Activated CD4-positive, alpha-beta memory T cell treated with anti-CD3 and anti-CD28 coated beads for 36 hours (primary cell): ENCODE measurements around the gene KDM2A. TPM values are rescaled to one million over a fixed set of nuclear protein-coding genes. Genes with fewer than 3 reads are reported as not detected.

Source experiments
- CTCF ChIA-PET: fragments of 350-600 bp; sonication (Branson Sonifier 250); formaldehyde crosslinking; loops from one replicate; lab custom pipeline; 2021; ENCODE audit warnings: antibody characterized with exemption, inconsistent platforms; lab: Charles Lee
- POLR2A ChIA-PET: fragments of 350-600 bp; sonication (Branson Sonifier 250); formaldehyde crosslinking; loops from one replicate; lab custom pipeline; 2021; ENCODE audit warnings: antibody characterized with exemption; lab: Charles Lee
- DNase-seq: peaks from one replicate; pipeline ENCODE4 v3.0.0-alpha.2; 2020
- H3K27ac Mint-ChIP-seq: one replicate; pipeline ENCODE4 v1.8.0; 2021; ENCODE audit warnings: mixed read lengths
- H3K27me3 Mint-ChIP-seq: one replicate; pipeline ENCODE4 v1.8.0; 2021; ENCODE audit warnings: mixed read lengths
- H3K36me3 Mint-ChIP-seq: one replicate; pipeline ENCODE4 v1.8.0; 2021; ENCODE audit warnings: mixed read lengths
- H3K4me1 Mint-ChIP-seq: one replicate; pipeline ENCODE4 v1.8.0; 2021; ENCODE audit warnings: low read depth, mixed read lengths
- H3K4me3 Mint-ChIP-seq: one replicate; pipeline ENCODE4 v1.8.0; 2021; ENCODE audit warnings: mild to moderate bottlenecking, mixed read lengths
- H3K9me3 Mint-ChIP-seq: one replicate; pipeline ENCODE4 v1.8.0; 2021; ENCODE audit warnings: mixed read lengths
- intact Hi-C: fragments of 100-400 bp; cut with micrococcal nuclease; formaldehyde crosslinking; loops from one replicate; pipeline ENCODE4 v1.15.1; 2023
- total RNA-seq, 2 experiments: library from RNA; stranded (reverse); gene quantifications; one replicate each; pipeline ENCODE4 v1.2.3, GENCODE V29; 2021

The KDM2A gene
- total RNA-seq: 10 to 100 TPM; 65.1 to 69.6 TPM

GRCh38 chr11:67118801-67119584, at the start of gene KDM2A:
KDM2A (plus strand) TSS chr11:67119263; CDS start chr11:67121317, 2,054 bp downstream.
- no peaks in the 10 kb centered on the region for H3K27me3 Mint-ChIP-seq
- CTCF ChIA-PET: interaction anchor here (0.7 to 1.6 kb wide), 8 partner anchors 8 to 126 kb away, joined by 3 to 7 read pairs (median 4); no protein-coding TSS in a partner anchor
- H3K4me1 Mint-ChIP-seq: peaks cover 21% of the 10 kb centered on the region
- POLR2A ChIA-PET: interaction anchor here (0.6 to 3.3 kb wide), 3 partner anchors 16 to 160 kb away, joined by 3 to 17 read pairs (median 5); no protein-coding TSS in a partner anchor
- H3K36me3 Mint-ChIP-seq: peaks cover 16% of the 10 kb centered on the region
- H3K4me3 Mint-ChIP-seq: peak within 1 kb of the TSS; percentile 99
- H3K27ac Mint-ChIP-seq: peak within 1 kb of the TSS; percentile 93
- intact Hi-C loops: loop anchor here (1.0 to 10.0 kb wide), 4 partner anchors 43 to 366 kb away; partner anchors contain the start of genes AIP and PC
- peak; percentile 100 for DNase-seq
- H3K9me3 Mint-ChIP-seq: no peaks in the 10 kb centered on the region

- CTCF ChIA-PET: interaction anchor here (0.6 to 8.4 kb wide), 10 partner anchors 10 to 188 kb away, joined by 3 to 81 read pairs (median 4); partner anchors contain the start of gene RHOD
- peak overlapping the region; percentile 3 for H3K4me3 Mint-ChIP-seq
- peaks cover 3% of the 10 kb centered on the region for H3K27me3 Mint-ChIP-seq
- DNase-seq: peak; percentile 87
- intact Hi-C loops: loop anchor here (1.0 to 2.0 kb wide), 2 partner anchors 17 to 377 kb away; no protein-coding TSS in a partner anchor
- POLR2A ChIA-PET: no interaction called here
- H3K9me3 Mint-ChIP-seq: no peaks in the 10 kb centered on the region
- no peaks in the 10 kb centered on the region for H3K36me3 Mint-ChIP-seq
- peaks cover 4% of the 10 kb centered on the region for H3K4me1 Mint-ChIP-seq
- no peak overlapping the region for H3K27ac Mint-ChIP-seq
Observed at GRCh38 chr11:67071420-67072284, 47.4 kb upstream of the KDM2A start.

- POLR2A ChIA-PET: no interaction called here
- Mint-ChIP-seq H3K27ac (no peak overlapping the region), H3K4me3 (no peak overlapping the region), H3K9me3 (no peaks in the 10 kb centered on the region), H3K36me3 (no peaks in the 10 kb centered on the region), H3K27me3 (peaks cover 3% of the 10 kb centered on the region), H3K4me1 (peaks cover 4% of the 10 kb centered on the region)
- CTCF ChIA-PET: interaction anchor here (0.6 to 8.4 kb wide), 11 partner anchors 9 to 536 kb away, joined by 3 to 81 read pairs (median 4); partner anchors contain the start of gene RHOD
- DNase-seq: no peak
- intact Hi-C loops: loop anchor here (2.0 kb wide), 1 partner anchor 377 kb away; no protein-coding TSS in a partner anchor
Observed at GRCh38 chr11:67072295-67072694, 46.8 kb upstream of the KDM2A start.

- CTCF ChIA-PET: interaction anchor here (8.4 kb wide), 1 partner anchor 20 kb away, joined by 81 read pairs; the partner anchor contains the start of gene RHOD
- H3K27me3 Mint-ChIP-seq: peaks cover 3% of the 10 kb centered on the region
- H3K27ac Mint-ChIP-seq: no peak overlapping the region
- intact Hi-C loops: loop anchor here (2.0 kb wide), 1 partner anchor 379 kb away; no protein-coding TSS in a partner anchor
- no peak overlapping the region for H3K4me3 Mint-ChIP-seq
- DNase-seq: no peak
- POLR2A ChIA-PET: no interaction called here
- H3K36me3 Mint-ChIP-seq: no peaks in the 10 kb centered on the region
- no peaks in the 10 kb centered on the region for H3K9me3 Mint-ChIP-seq
- peaks cover 10% of the 10 kb centered on the region for H3K4me1 Mint-ChIP-seq
Observed at GRCh38 chr11:67073908-67074307, 45.2 kb upstream of the KDM2A start.

DNA sequence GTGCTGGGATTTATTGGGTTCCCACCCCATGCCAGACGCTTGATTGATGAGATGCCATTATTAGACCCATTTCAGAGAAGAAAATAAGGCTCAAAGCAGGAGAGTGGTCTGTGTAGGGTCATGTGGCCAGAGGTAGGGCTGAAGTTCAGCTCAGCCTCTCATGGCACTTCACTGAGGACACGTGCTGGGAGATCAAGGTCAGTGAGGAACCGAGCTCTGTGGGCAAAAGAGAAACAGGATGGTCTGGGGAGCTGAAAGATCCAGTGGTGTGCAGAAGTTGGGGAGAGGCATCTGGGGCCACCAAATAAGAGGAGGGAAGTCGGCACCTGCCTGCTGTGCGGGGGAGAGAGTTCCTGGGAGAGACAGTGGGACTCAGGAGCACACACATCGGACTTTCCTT, 42.9 kb upstream of the KDM2A start:
- POLR2A ChIA-PET: no interaction called here
- H3K27ac Mint-ChIP-seq: no peak overlapping the region
- no peak overlapping the region for H3K4me3 Mint-ChIP-seq

DNA sequence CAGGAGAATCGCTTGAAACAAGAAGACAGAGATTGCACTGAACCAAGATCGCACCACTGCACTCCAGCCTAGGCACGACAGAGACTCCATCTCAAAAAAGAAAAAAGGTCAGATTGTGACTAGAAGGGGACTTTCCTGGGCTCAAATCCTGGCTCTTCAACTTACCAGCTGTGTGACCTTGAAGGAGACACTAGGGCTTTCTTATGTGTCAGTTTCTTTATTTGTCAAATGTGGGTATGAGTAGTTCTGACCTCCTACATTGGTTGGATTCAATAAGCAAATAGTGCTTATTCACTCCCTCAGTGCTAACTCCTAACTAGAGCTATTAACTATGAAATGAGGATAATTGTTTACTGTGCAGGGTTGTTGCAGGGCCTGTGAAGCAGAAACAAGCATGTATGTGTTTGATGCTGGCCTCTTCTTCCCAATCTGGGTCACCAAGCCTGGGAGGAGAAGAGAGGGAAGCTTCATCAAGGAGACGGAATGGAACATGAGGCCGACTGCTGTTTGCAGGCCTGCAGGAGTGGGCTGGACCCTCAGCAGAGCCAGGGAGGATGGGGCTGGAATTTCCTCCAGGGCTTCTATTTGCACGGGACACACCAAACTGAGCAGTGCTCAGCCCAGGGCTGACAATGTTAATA, 39.9 kb upstream of the KDM2A start:
- no peak overlapping the region for H3K4me3 Mint-ChIP-seq
- peaks cover 20% of the 10 kb centered on the region for H3K4me1 Mint-ChIP-seq
- H3K27me3 Mint-ChIP-seq: peaks cover 9% of the 10 kb centered on the region
- no peaks in the 10 kb centered on the region for H3K9me3 Mint-ChIP-seq
- intact Hi-C loops: no loop called here
- peak overlapping the region; percentile 40 for H3K27ac Mint-ChIP-seq
- ChIA-PET POLR2A (interaction anchor here (1.6 kb wide), 1 partner anchor 15 kb away, joined by 3 read pairs; no protein-coding TSS in a partner anchor), CTCF (interaction anchor here (1.0 to 2.2 kb wide), 4 partner anchors 38 to 303 kb away, joined by 3 to 8 read pairs (median 3); no protein-coding TSS in a partner anchor)
- no peaks in the 10 kb centered on the region for H3K36me3 Mint-ChIP-seq
- DNase-seq: peak; percentile 36

More for the DNA sequence above, 42.9 kb upstream of the KDM2A start:
- Mint-ChIP-seq H3K27me3 (peaks cover 3% of the 10 kb centered on the region), H3K9me3 (no peaks in the 10 kb centered on the region), H3K4me1 (peaks cover 15% of the 10 kb centered on the region), H3K36me3 (no peaks in the 10 kb centered on the region)
- intact Hi-C loops: no loop called here
- DNase-seq: no peak
- CTCF ChIA-PET: interaction anchor here (1.2 kb wide), 1 partner anchor 23 kb away, joined by 10 read pairs; no protein-coding TSS in a partner anchor

- no peak for DNase-seq
- Mint-ChIP-seq H3K36me3 (no peaks in the 10 kb centered on the region), H3K27me3 (peaks cover 6% of the 10 kb centered on the region), H3K27ac (no peak overlapping the region), H3K9me3 (no peaks in the 10 kb centered on the region), H3K4me3 (no peak overlapping the region), H3K4me1 (peaks cover 20% of the 10 kb centered on the region)
- ChIA-PET CTCF (interaction anchor here (0.6 to 3.1 kb wide), 16 partner anchors 10 to 717 kb away, joined by 3 to 13 read pairs (median 4); partner anchors contain the start of genes CLCF1 and KDM2A), POLR2A (interaction anchor here (0.6 kb wide), 3 partner anchors 62 to 239 kb away, joined by 3 to 4 read pairs (median 4); partner anchors contain the start of gene RCE1)
- intact Hi-C loops: loop anchor here (10.0 kb wide), 1 partner anchor 233 kb away; no protein-coding TSS in a partner anchor
Observed at GRCh38 chr11:67082071-67082791, 36.8 kb upstream of the KDM2A start.

GRCh38 chr11:67083786-67084366, 35.2 kb upstream of the KDM2A start:
- intact Hi-C loops: loop anchor here (10.0 kb wide), 1 partner anchor 231 kb away; no protein-coding TSS in a partner anchor
- H3K4me3 Mint-ChIP-seq: no peak overlapping the region
- no peak for DNase-seq
- CTCF ChIA-PET: interaction anchor here (0.7 to 2.2 kb wide), 5 partner anchors 12 to 298 kb away, joined by 3 to 13 read pairs (median 4); no protein-coding TSS in a partner anchor
- peaks cover 15% of the 10 kb centered on the region for H3K4me1 Mint-ChIP-seq
- H3K27me3 Mint-ChIP-seq: peaks cover 6% of the 10 kb centered on the region
- H3K27ac Mint-ChIP-seq: no peak overlapping the region
- H3K9me3 Mint-ChIP-seq: no peaks in the 10 kb centered on the region
- POLR2A ChIA-PET: no interaction called here
- no peaks in the 10 kb centered on the region for H3K36me3 Mint-ChIP-seq

DNA sequence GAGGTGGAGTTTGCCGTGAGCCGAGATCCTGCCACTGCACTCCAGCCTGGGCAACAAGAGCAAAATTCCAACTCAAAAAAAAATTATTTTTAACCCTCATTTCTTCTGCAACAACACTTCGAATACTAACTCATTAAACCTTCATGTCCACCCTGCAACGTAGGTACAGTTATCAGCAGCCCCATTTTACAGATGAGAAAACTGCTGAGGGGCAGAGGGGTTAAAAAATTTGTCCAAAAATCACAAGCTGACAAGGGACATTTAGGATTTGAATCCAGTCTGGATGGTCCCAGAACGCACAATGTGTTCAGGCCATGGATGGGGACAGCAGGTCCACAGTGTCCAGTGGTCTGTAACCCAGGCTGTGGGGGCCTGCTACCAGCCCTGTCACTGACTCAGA, 33.4 kb upstream of the KDM2A start:
- intact Hi-C loops: loop anchor here (10.0 kb wide), 1 partner anchor 229 kb away; no protein-coding TSS in a partner anchor
- H3K4me3 Mint-ChIP-seq: no peak overlapping the region
- CTCF ChIA-PET: interaction anchor here (0.6 kb wide), 1 partner anchor 82 kb away, joined by 3 read pairs; no protein-coding TSS in a partner anchor
- no peak for DNase-seq
- no peak overlapping the region for H3K27ac Mint-ChIP-seq
- POLR2A ChIA-PET: no interaction called here
- H3K36me3 Mint-ChIP-seq: no peaks in the 10 kb centered on the region
- no peaks in the 10 kb centered on the region for H3K9me3 Mint-ChIP-seq
- peaks cover 9% of the 10 kb centered on the region for H3K4me1 Mint-ChIP-seq
- peaks cover 6% of the 10 kb centered on the region for H3K27me3 Mint-ChIP-seq

DNA sequence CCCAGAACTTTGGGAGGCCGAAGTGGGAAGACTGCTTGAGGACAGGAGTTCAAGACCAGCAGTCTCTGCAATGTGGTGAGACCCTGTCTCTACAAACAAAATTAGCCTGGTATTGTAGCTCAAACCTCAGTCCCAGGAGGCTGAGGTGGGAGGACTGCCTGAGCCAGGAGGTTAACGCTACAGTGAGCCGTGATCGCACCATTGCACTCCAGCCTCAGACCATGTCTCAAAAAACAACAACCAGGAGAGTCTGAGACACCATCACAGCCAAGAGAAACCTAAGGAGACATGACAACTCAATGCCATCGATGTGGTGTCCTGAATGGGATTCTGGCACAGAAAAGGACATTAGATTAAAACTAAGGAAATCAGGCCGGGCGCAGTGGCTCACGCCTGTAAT, 28.3 kb upstream of the KDM2A start:
- no peaks in the 10 kb centered on the region for H3K27me3 Mint-ChIP-seq
- POLR2A ChIA-PET: no interaction called here
- DNase-seq: no peak
- H3K4me3 Mint-ChIP-seq: no peak overlapping the region
- no peaks in the 10 kb centered on the region for H3K36me3 Mint-ChIP-seq
- no peaks in the 10 kb centered on the region for H3K9me3 Mint-ChIP-seq
- CTCF ChIA-PET: no interaction called here
- intact Hi-C loops: no loop called here
- H3K27ac Mint-ChIP-seq: no peak overlapping the region
- no peaks in the 10 kb centered on the region for H3K4me1 Mint-ChIP-seq
